Hepatocyte (in vitro differentiated cells): ENCODE measurements around the gene LST1. TPM values are rescaled to one million over a fixed set of nuclear protein-coding genes. Genes with fewer than 3 reads are reported as not detected.

Experiments used
- DNase-seq: peaks from one replicate; pipeline ENCODE4 v3.0.0-alpha.2; 2016; ENCODE audit warnings: low spot score
- H2AFZ ChIP-seq: fragments of 200-600 bp; sonication (generic); 2 replicates; pipeline ENCODE4 v1.6.0; 2016; ENCODE audit warnings: antibody characterized with exemption, mild to moderate bottlenecking
- H3K27ac ChIP-seq: fragments of 200-600 bp; sonication (generic); 2 replicates; pipeline ENCODE4 v1.5.1; 2016; ENCODE audit warnings: mild to moderate bottlenecking
- H3K27me3 ChIP-seq: fragments of 200-600 bp; sonication (generic); 2 replicates; pipeline ENCODE4 v1.6.1; 2016
- H3K36me3 ChIP-seq: fragments of 200-600 bp; sonication (generic); replicated peaks from 2 replicates; pipeline ENCODE4 v1.5.1; 2016; ENCODE audit warnings: low read depth; ENCODE audit not compliant: insufficient read depth
- H3K4me1 ChIP-seq: fragments of 200-600 bp; sonication (generic); 2 replicates; pipeline ENCODE4 v1.5.1; 2016; ENCODE audit warnings: mild to moderate bottlenecking, moderate library complexity; ENCODE audit not compliant: insufficient read depth
- H3K4me2 ChIP-seq: fragments of 200-600 bp; sonication (generic); 2 replicates; pipeline ENCODE4 v1.6.0; 2016
- H3K4me3 ChIP-seq: fragments of 200-600 bp; sonication (generic); 2 replicates; pipeline ENCODE4 v1.5.1; 2016; ENCODE audit warnings: mild to moderate bottlenecking
- H3K79me2 ChIP-seq: fragments of 200-600 bp; sonication (generic); 2 replicates; pipeline ENCODE4 v1.6.0; 2017; ENCODE audit warnings: mild to moderate bottlenecking
- H3K9me2 ChIP-seq: fragments of 200-600 bp; sonication (generic); replicated peaks from 2 replicates; pipeline ENCODE4 v1.6.0; 2017; ENCODE audit warnings: mild to moderate bottlenecking; ENCODE audit not compliant: insufficient read depth
- H3K9me3 ChIP-seq: fragments of 200-600 bp; sonication (generic); 2 replicates; pipeline ENCODE4 v1.5.1; 2016; ENCODE audit warnings: low read depth, mild to moderate bottlenecking
- H4K20me1 ChIP-seq: fragments of 200-600 bp; sonication (generic); 2 replicates; pipeline ENCODE4 v1.6.0; 2016; ENCODE audit warnings: mild to moderate bottlenecking; ENCODE audit not compliant: insufficient read depth, poor library complexity, severe bottlenecking
- CTCF ChIP-seq: fragments of 200-600 bp; sonication (generic); IDR thresholded peaks from 2 replicates; pipeline ENCODE4 v1.5.1; 2016; ENCODE audit warnings: antibody characterized with exemption, mild to moderate bottlenecking; ENCODE audit not compliant: poor library complexity
- EZH2 ChIP-seq: fragments of 200-600 bp; sonication (generic); IDR thresholded peaks from 2 replicates; pipeline ENCODE4 v1.6.1; 2016; ENCODE audit warnings: antibody characterized with exemption, mild to moderate bottlenecking, borderline replicate concordance
- EZH2phosphoT487 ChIP-seq: fragments of 200-600 bp; sonication (generic); IDR thresholded peaks from one replicate; pipeline ENCODE4 v1.6.1; 2018; ENCODE audit warnings: antibody characterized with exemption, mild to moderate bottlenecking, low read depth, moderate library complexity; ENCODE audit not compliant: unreplicated experiment, severe bottlenecking
- WGBS: methylation state at CpG from one replicate; pipeline ENCODE4 v1.1.6; 2016; ENCODE audit warnings: low lambda C conversion rate; ENCODE audit errors: missing lambda C conversion rate; 5-methylcytosine and 5-hydroxymethylcytosine counted together
- polyA plus RNA-seq: library from polyadenylated mRNA; unstranded; fragments of >200 nt; fragmentation: Nextera tagmentation; extraction: Ambion mirVana; gene quantifications from 2 replicates; pipeline ENCODE4 v1.2.1, GENCODE V29; 2016
- total RNA-seq: library from RNA; depleted of rRNA; stranded (reverse); fragments of >200 nt; gene quantifications from 2 replicates; pipeline ENCODE4 v1.2.3, GENCODE V29; 2014

LST1 gene
- total and polyA plus RNA-seq, 2 experiments from 2014 or later, result 2.4 TPM; not detected in 1

GRCh38 chr6:31572041-31572911 lies 13.8 kb upstream of the LST1 start, which contains the start of gene LTA:
LTA (plus strand) TSS chr6:31572289; CDS start chr6:31572743, 454 bp downstream.
- Histone ChIP-seq H3K27me3 (peaks cover 6% of the 10 kb centered on the region), H3K36me3 (no peaks in the 10 kb centered on the region), H4K20me1 (no peaks in the 10 kb centered on the region), H3K9me3 (no peaks in the 10 kb centered on the region), H3K4me3 (no peak within 1 kb of the TSS), H2AFZ (no peak within 1 kb of the TSS), H3K4me2 (no peak within 1 kb of the TSS), H3K9me2 (no peaks in the 10 kb centered on the region), H3K27ac (no peak within 1 kb of the TSS), H3K4me1 (no peaks in the 10 kb centered on the region), H3K79me2 (no peaks in the 10 kb centered on the region)
- TF ChIP-seq CTCF (no peak), EZH2phosphoT487 (no peak), EZH2 (no peak)
- DNase-seq, result no peak
- 84% methylated on average over 26 of the region's 27 CpGs for WGBS

- Histone ChIP-seq H3K27me3 (peaks cover 3% of the 10 kb centered on the region), H3K4me2 (no peak overlapping the region), H3K79me2 (no peaks in the 10 kb centered on the region), H3K4me3 (no peak overlapping the region), H3K27ac (no peak overlapping the region), H3K36me3 (no peaks in the 10 kb centered on the region), H3K4me1 (no peaks in the 10 kb centered on the region), H2AFZ (no peak overlapping the region), H3K9me3 (no peaks in the 10 kb centered on the region), H3K9me2 (no peaks in the 10 kb centered on the region), H4K20me1 (no peaks in the 10 kb centered on the region)
- no peak for DNase-seq
- 86% methylated on average over 9 of the region's 9 CpGs for WGBS
- no peak for TF ChIP-seq EZH2phosphoT487
- TF ChIP-seq CTCF, result no peak
- TF ChIP-seq EZH2, result no peak
Measured at GRCh38 chr6:31573239-31574105, 12.6 kb upstream of the LST1 start.

- Histone ChIP-seq H3K79me2 (no peaks in the 10 kb centered on the region), H3K36me3 (no peaks in the 10 kb centered on the region), H3K27ac (no peak overlapping the region), H2AFZ (no peak overlapping the region), H3K4me3 (no peak overlapping the region), H3K4me1 (no peaks in the 10 kb centered on the region), H3K9me2 (no peaks in the 10 kb centered on the region), H4K20me1 (no peaks in the 10 kb centered on the region), H3K27me3 (no peaks in the 10 kb centered on the region), H3K9me3 (no peaks in the 10 kb centered on the region), H3K4me2 (no peak overlapping the region)
- TF ChIP-seq EZH2phosphoT487, result no peak
- no peak for TF ChIP-seq EZH2
- WGBS, result 83% methylated on average over 14 of the region's 14 CpGs
- DNase-seq, result no peak
Measured at GRCh38 chr6:31574106-31575061, 11.7 kb upstream of the LST1 start.
